IPS-15b (cell line): ENCODE data around the gene TEX52.
A peak's percentile ranks its signal among the peaks of the same experiment; 100 is the strongest.

Experiments used
- H3K27me3 ChIP-seq: one replicate; pipeline ENCODE4 v1.6.1; 2013; ENCODE audit warnings: low read length; ENCODE audit not compliant: control insufficient read depth, insufficient read depth
- H3K36me3 ChIP-seq: one replicate; pipeline ENCODE4 v1.6.1; 2013; ENCODE audit warnings: low read length; ENCODE audit not compliant: control insufficient read depth, insufficient read depth
- H3K4me1 ChIP-seq: one replicate; pipeline ENCODE4 v1.6.1; 2013; ENCODE audit warnings: mild to moderate bottlenecking, low read length; ENCODE audit not compliant: control insufficient read depth, insufficient read depth
- H3K4me3 ChIP-seq: one replicate; pipeline ENCODE4 v1.5.1; 2013; ENCODE audit warnings: low read depth, low read length
- H3K9ac ChIP-seq: one replicate; pipeline ENCODE4 v1.6.1; 2013; ENCODE audit warnings: low read depth, mild to moderate bottlenecking, low read length
- H3K9me3 ChIP-seq: one replicate; pipeline ENCODE4 v1.6.1; 2013; ENCODE audit warnings: mild to moderate bottlenecking, low read length; ENCODE audit not compliant: control insufficient read depth, insufficient read depth

The TEX52 gene

GRCh38 chr12:2842948-2843347 is 13.9 kb downstream of the TEX52 start:
- Histone ChIP-seq H3K36me3 (no peaks in the 10 kb centered on the region), H3K4me1 (peaks cover 8% of the 10 kb centered on the region), H3K9ac (no peak overlapping the region), H3K27me3 (no peaks in the 10 kb centered on the region), H3K9me3 (no peaks in the 10 kb centered on the region), H3K4me3 (no peak overlapping the region)

- Histone ChIP-seq H3K27me3 (no peaks in the 10 kb centered on the region), H3K4me3 (no peak overlapping the region), H3K36me3 (peaks cover 2% of the 10 kb centered on the region), H3K9ac (no peak overlapping the region), H3K4me1 (peaks cover 4% of the 10 kb centered on the region), H3K9me3 (no peaks in the 10 kb centered on the region)
Observed at GRCh38 chr12:2841056-2841650, 15.7 kb downstream of the TEX52 start.

- Histone ChIP-seq H3K4me1 (peaks cover 2% of the 10 kb centered on the region), H3K27me3 (no peaks in the 10 kb centered on the region), H3K9me3 (no peaks in the 10 kb centered on the region), H3K36me3 (peaks cover 2% of the 10 kb centered on the region), H3K9ac (no peak overlapping the region), H3K4me3 (no peak overlapping the region)
Observed at GRCh38 chr12:2836574-2836973, 20.3 kb downstream of the TEX52 start.

DNA sequence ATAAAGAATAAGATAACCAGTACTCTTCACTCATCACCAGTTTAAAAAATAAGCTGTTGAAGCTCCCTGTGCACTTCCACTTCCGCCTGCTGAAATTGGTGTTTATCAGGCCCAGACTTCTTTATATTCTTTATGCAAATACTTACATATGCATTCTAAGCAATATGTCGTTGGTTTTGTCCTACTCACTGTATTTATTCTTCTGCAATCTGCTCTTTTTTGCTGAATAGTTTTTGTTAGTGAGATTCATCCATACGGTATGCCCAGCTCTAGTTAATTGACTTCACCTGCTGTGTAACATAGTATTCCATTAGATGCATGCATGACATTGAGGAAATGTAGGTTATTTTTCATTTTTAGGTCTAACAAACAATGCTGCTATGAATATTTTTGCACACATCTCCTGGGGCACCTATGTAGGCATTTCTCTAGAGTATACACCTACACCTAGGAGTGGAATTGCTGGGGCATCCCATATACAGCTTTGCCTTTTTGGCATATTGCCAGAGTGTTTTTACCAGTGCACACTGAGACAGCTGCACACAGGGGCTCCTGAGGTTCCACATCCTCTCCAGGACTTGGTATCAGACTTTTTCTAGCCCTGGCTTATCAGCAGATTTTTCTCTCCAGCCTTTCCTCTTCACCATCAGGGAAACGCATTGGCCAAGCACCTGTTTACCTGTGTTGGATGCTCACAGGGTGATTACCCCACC is 21.0 kb downstream of the TEX52 start:
- Histone ChIP-seq H3K36me3 (peaks cover 2% of the 10 kb centered on the region), H3K9ac (no peak overlapping the region), H3K27me3 (no peaks in the 10 kb centered on the region), H3K4me1 (peaks cover 2% of the 10 kb centered on the region), H3K9me3 (no peaks in the 10 kb centered on the region), H3K4me3 (no peak overlapping the region)

GRCh38 chr12:2834581-2835491 is 22.0 kb downstream of the TEX52 start, which contains the start of gene NRIP2:
Gene NRIP2, minus strand, starts transcription at chr12:2835035. Its CDS starts 52 bp downstream, at chr12:2834983.
- Histone ChIP-seq H3K9ac (peak within 1 kb of the TSS; percentile 54), H3K4me3 (no peak within 1 kb of the TSS), H3K36me3 (peaks cover 5% of the 10 kb centered on the region), H3K27me3 (no peaks in the 10 kb centered on the region), H3K4me1 (peaks cover 2% of the 10 kb centered on the region), H3K9me3 (no peaks in the 10 kb centered on the region)

DNA sequence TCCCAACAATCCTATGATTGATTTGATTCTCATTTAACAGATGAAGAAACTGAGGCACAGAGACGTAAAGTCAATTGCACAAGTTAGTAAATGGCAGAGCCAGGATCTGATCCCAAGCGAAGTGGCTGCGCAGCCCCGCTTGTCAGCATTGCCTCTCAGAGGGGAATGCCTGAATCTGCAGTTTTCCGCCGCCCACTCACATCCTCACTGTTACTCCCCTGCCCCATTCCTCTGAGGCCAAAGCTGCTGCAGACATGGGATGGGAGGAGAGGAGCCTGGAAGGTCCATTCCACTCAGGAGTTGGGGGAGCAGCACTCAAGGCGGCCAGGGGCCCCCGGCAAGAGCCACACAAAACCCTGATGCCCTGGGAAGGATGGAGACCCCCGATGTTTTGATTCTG is 23.0 kb downstream of the TEX52 start:
- no peak overlapping the region for H3K9ac ChIP-seq
- peaks cover 5% of the 10 kb centered on the region for H3K36me3 ChIP-seq
- H3K27me3 ChIP-seq: no peaks in the 10 kb centered on the region
- H3K4me1 ChIP-seq: peaks cover 2% of the 10 kb centered on the region
- H3K9me3 ChIP-seq: no peaks in the 10 kb centered on the region
- no peak overlapping the region for H3K4me3 ChIP-seq

- Histone ChIP-seq H3K36me3 (peaks cover 5% of the 10 kb centered on the region), H3K27me3 (no peaks in the 10 kb centered on the region), H3K4me1 (peaks cover 2% of the 10 kb centered on the region), H3K9ac (no peak overlapping the region), H3K4me3 (no peak overlapping the region), H3K9me3 (no peaks in the 10 kb centered on the region)
Observed at GRCh38 chr12:2833327-2833726, 23.5 kb downstream of the TEX52 start.

DNA sequence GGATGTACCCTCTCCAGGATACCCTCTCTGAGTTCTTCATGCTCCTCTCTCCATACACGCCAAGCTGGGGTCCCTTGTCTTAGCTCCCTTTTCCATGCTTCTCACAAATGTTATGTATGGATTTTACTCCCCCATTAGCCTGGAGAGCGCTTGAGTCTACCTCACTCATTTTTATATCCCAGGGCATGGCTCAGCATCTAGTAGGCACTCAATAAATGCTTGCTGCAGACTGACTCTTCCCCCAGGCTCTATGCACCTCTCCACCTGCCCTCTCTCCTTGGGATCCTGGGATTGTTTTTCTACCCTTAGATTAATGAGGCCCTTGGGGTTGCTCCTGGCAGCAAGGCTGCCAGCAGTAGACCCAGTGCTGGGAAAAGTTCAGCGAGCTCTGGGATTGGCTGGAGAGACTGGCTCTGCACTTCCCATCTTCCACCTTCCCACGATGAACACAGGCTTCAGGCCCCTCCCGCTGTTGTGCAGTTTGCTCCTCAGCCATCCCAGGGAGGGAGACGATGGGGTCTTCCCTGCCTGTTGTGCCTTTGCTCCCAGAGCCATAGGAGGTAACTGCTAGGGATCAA is 24.2 kb downstream of the TEX52 start:
- Histone ChIP-seq H3K36me3 (peaks cover 8% of the 10 kb centered on the region), H3K4me3 (no peak overlapping the region), H3K4me1 (peaks cover 2% of the 10 kb centered on the region), H3K9ac (no peak overlapping the region), H3K27me3 (no peaks in the 10 kb centered on the region), H3K9me3 (no peaks in the 10 kb centered on the region)

DNA sequence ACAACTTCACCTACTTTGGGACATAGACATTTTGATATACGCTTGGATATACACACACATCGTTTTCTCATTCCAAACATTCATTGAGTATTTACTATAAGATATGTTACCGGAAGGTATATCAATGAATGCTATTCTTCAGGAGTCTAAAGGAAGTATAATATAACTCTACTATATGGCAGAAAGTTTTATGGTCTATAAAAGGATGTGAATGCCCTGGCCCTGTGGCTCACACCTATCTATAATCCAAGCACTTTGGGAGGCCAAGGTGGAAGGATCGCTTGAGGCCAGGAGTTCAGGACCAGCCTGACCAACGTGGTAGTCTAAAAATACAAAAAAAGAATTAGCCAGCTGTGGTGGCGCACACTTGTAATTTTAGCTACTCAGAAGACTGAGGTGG is 27.6 kb downstream of the TEX52 start:
- no peak overlapping the region for H3K4me3 ChIP-seq
- H3K9me3 ChIP-seq: no peaks in the 10 kb centered on the region
- no peaks in the 10 kb centered on the region for H3K27me3 ChIP-seq
- no peak overlapping the region for H3K9ac ChIP-seq
- peaks cover 19% of the 10 kb centered on the region for H3K36me3 ChIP-seq
- peaks cover 13% of the 10 kb centered on the region for H3K4me1 ChIP-seq

DNA sequence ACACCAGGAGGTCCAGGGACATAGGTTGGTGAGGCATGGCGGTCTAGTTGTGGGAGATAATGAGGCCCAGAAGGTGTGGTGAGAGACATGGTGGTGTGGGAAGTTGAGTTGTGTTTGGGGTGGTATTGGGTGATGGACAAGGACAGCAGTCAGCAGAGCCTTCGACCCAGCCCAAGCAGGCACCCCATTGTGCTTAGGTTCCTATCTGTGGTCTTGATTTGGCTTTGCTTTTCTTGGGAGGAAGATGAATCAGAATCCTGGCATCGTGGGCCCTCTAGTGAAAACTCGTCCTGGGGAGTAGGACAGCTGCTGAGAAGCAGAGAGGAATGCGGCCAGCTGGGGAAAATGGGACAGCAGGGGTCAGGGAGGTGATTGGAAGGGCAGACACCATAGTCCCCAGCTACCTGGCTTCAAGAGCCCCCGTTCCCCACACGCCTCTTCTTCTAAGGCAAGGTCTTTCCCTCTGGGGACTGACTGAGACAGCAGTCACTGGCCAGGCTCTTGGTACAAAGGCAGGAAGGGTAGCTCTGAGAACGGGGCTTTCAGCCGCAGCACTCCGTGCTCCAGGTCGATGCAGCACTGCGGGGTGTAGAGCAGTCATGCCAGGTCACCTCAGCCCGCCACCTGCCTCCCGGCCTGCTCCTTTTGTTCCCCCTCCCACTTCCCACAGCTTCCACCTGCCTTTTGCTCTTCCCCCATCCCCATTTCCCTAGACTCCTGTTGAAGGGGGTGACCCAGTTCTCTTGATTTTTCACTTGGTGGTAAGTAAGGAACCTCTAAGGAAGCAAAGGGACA is 29.9 kb downstream of the TEX52 start:
- H3K9ac ChIP-seq: no peak overlapping the region
- no peaks in the 10 kb centered on the region for H3K9me3 ChIP-seq
- no peaks in the 10 kb centered on the region for H3K27me3 ChIP-seq
- H3K4me1 ChIP-seq: peaks cover 13% of the 10 kb centered on the region
- H3K4me3 ChIP-seq: no peak overlapping the region
- peaks cover 39% of the 10 kb centered on the region for H3K36me3 ChIP-seq

DNA sequence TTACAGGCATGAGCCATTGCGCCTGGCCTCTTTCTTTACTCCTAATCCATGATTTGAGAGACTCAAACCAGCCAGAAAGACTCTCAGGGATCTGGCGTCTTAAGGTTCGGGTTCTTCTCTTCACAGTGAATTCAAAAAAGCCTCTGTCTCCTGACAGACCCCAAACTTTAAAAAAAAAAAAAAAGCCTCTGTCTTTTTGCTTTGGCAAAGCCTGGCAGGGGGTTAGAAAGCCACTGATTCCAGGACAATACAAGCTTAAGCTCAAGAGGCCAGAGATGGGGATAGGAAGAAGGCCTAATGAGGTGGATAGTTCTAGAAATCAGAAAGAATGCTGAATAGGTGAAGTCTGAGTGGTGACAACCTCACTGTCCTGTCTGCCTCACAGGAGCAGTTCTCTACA is 30.8 kb downstream of the TEX52 start:
- no peak overlapping the region for H3K4me3 ChIP-seq
- H3K36me3 ChIP-seq: peaks cover 46% of the 10 kb centered on the region
- no peaks in the 10 kb centered on the region for H3K27me3 ChIP-seq

More for the DNA sequence above, 30.8 kb downstream of the TEX52 start:
- no peak overlapping the region for H3K9ac ChIP-seq
- peaks cover 13% of the 10 kb centered on the region for H3K4me1 ChIP-seq
- no peaks in the 10 kb centered on the region for H3K9me3 ChIP-seq
